Karpas-422 (cell line): Measurements from ENCODE around the gene OSTC. TPM values are rescaled to one million over a fixed set of nuclear protein-coding genes. Genes with fewer than 3 reads are reported as not detected.

Source experiments
- DNase-seq: peaks from one replicate; pipeline ENCODE4 v3.0.0-alpha.2; 2015
- H2AFZ ChIP-seq: fragments of 200-600 bp; sonication (generic); 2 replicates; pipeline ENCODE4 v1.6.1; 2014; ENCODE audit warnings: antibody characterized with exemption, low read length, mixed read lengths
- H3K27ac ChIP-seq: fragments of 200-600 bp; sonication (generic); 2 replicates; pipeline ENCODE4 v1.5.1; 2014; ENCODE audit warnings: mild to moderate bottlenecking, low read length, moderate library complexity
- H3K27me3 ChIP-seq: fragments of 200-600 bp; sonication (generic); 2 replicates; pipeline ENCODE4 v1.6.1; 2014; ENCODE audit warnings: low read length, mixed read lengths
- H3K36me3 ChIP-seq: fragments of 200-600 bp; sonication (generic); 2 replicates; pipeline ENCODE4 v1.6.1; 2014; ENCODE audit warnings: low read length, mixed read lengths; ENCODE audit not compliant: insufficient read depth
- H3K4me1 ChIP-seq: fragments of 200-600 bp; sonication (generic); 2 replicates; pipeline ENCODE4 v1.6.1; 2014; ENCODE audit warnings: mild to moderate bottlenecking, low read length, mixed read lengths
- H3K4me2 ChIP-seq: fragments of 200-600 bp; sonication (generic); 2 replicates; pipeline ENCODE4 v1.6.1; 2014; ENCODE audit warnings: low read length, low read depth, mild to moderate bottlenecking; ENCODE audit not compliant: poor library complexity, severe bottlenecking
- H3K4me3 ChIP-seq: fragments of 200-600 bp; sonication (generic); 2 replicates; pipeline ENCODE4 v1.5.1; 2014; ENCODE audit warnings: mild to moderate bottlenecking, antibody characterized with exemption, low read length, mixed read lengths
- H3K79me2 ChIP-seq: fragments of 200-600 bp; sonication (generic); 2 replicates; pipeline ENCODE4 v1.6.1; 2014; ENCODE audit warnings: mild to moderate bottlenecking, low read length, mixed read lengths
- H3K9ac ChIP-seq: fragments of 200-600 bp; sonication (generic); 2 replicates; pipeline ENCODE4 v1.6.0; 2014; ENCODE audit warnings: low read length
- H3K9me2 ChIP-seq: fragments of 200-600 bp; sonication (generic), shearing (Covaris generic); replicated peaks from 2 replicates; pipeline ENCODE4 v1.6.0; 2014; ENCODE audit warnings: mild to moderate bottlenecking, low read length, moderate library complexity; ENCODE audit not compliant: insufficient read depth
- H3K9me3 ChIP-seq: fragments of 300-700, 200-600 bp; sonication (generic); 2 replicates; pipeline ENCODE4 v1.6.1; 2014; ENCODE audit warnings: low read length, mixed read lengths
- H4K20me1 ChIP-seq: fragments of 200-600 bp; sonication (generic); 2 replicates; pipeline ENCODE4 v1.6.1; 2014; ENCODE audit warnings: mild to moderate bottlenecking, antibody characterized with exemption, low read length, low read depth; ENCODE audit not compliant: insufficient read depth
- total RNA-seq: library from RNA; depleted of rRNA; stranded (reverse); fragments of >200 nt; shearing (Covaris generic); gene quantifications from 2 replicates; pipeline ENCODE4 v1.2.3, GENCODE V29; 2014; ENCODE audit warnings: low replicate concordance

OSTC gene
- total RNA-seq, 1 experiment from 2014 or later, result 158 TPM

GRCh38 chr4:108619372-108620100, 30.9 kb upstream of the OSTC start:
- Histone ChIP-seq H3K9me3 (peaks cover 6% of the 10 kb centered on the region; the same call in 1 of the 2 replicates), H3K27ac (no peak overlapping the region), H3K4me2 (peak overlapping the region; percentile 70), H2AFZ (peak overlapping the region; percentile 78), H3K4me3 (peak overlapping the region; percentile 88), H4K20me1 (peaks cover 40% of the 10 kb centered on the region), H3K9me2 (no peaks in the 10 kb centered on the region), H3K36me3 (peaks cover 39% of the 10 kb centered on the region), H3K4me1 (peaks cover 31% of the 10 kb centered on the region), H3K9ac (peak overlapping the region; percentile 58), H3K79me2 (peaks cover 42% of the 10 kb centered on the region), H3K27me3 (no peaks in the 10 kb centered on the region)
- DNase-seq, result peak; percentile 48

- Histone ChIP-seq H3K9ac (peak within 1 kb of the TSS; percentile 92), H3K9me2 (no peaks in the 10 kb centered on the region), H3K4me1 (peaks cover 31% of the 10 kb centered on the region), H3K27ac (peak within 1 kb of the TSS; percentile 79), H3K4me3 (peak within 1 kb of the TSS; percentile 88), H3K27me3 (no peaks in the 10 kb centered on the region), H3K79me2 (peaks cover 43% of the 10 kb centered on the region), H2AFZ (peak within 1 kb of the TSS; percentile 78), H4K20me1 (peaks cover 43% of the 10 kb centered on the region), H3K9me3 (peaks cover 4% of the 10 kb centered on the region; the same call in 1 of the 2 replicates), H3K36me3 (peaks cover 47% of the 10 kb centered on the region), H3K4me2 (peak within 1 kb of the TSS; percentile 97)
- DNase-seq, result peak; percentile 99
Observed at GRCh38 chr4:108620101-108620932, 30.1 kb upstream of the OSTC start, which contains the start of gene RPL34. RPL34 (plus strand) TSS chr4:108620576; CDS start chr4:108621960, 1,384 bp downstream.

GRCh38 chr4:108620933-108621905, 29.2 kb upstream of the OSTC start:
- no peaks in the 10 kb centered on the region for H3K27me3 ChIP-seq
- peak overlapping the region; percentile 79 for H3K27ac ChIP-seq
- H3K36me3 ChIP-seq, result peaks cover 56% of the 10 kb centered on the region
- peak overlapping the region; percentile 88 for H3K4me3 ChIP-seq
- no peak overlapping the region for H2AFZ ChIP-seq
- H3K9me2 ChIP-seq, result no peaks in the 10 kb centered on the region
- H3K79me2 ChIP-seq, result peaks cover 43% of the 10 kb centered on the region
- H3K4me1 ChIP-seq, result peaks cover 31% of the 10 kb centered on the region
- peak overlapping the region; percentile 92 for H3K9ac ChIP-seq
- no peaks in the 10 kb centered on the region for H3K9me3 ChIP-seq
- H4K20me1 ChIP-seq, result peaks cover 46% of the 10 kb centered on the region
- DNase-seq, result no peak
- peak overlapping the region; percentile 97 for H3K4me2 ChIP-seq

GRCh38 chr4:108622022-108622421, 28.4 kb upstream of the OSTC start:
- DNase-seq, result no peak
- no peak overlapping the region for H3K27ac ChIP-seq
- H3K9ac ChIP-seq, result peak overlapping the region; percentile 92; the same call in 1 of the 2 replicates
- peaks cover 56% of the 10 kb centered on the region for H3K36me3 ChIP-seq
- H4K20me1 ChIP-seq, result peaks cover 46% of the 10 kb centered on the region
- peaks cover 43% of the 10 kb centered on the region for H3K79me2 ChIP-seq
- no peaks in the 10 kb centered on the region for H3K9me3 ChIP-seq
- peaks cover 31% of the 10 kb centered on the region for H3K4me1 ChIP-seq
- H3K4me3 ChIP-seq, result peak overlapping the region; percentile 88
- H3K9me2 ChIP-seq, result no peaks in the 10 kb centered on the region
- peak overlapping the region; percentile 97 for H3K4me2 ChIP-seq
- H2AFZ ChIP-seq, result no peak overlapping the region
- H3K27me3 ChIP-seq, result no peaks in the 10 kb centered on the region

GRCh38 chr4:108622828-108623227, 27.6 kb upstream of the OSTC start:
- H3K79me2 ChIP-seq, result peaks cover 43% of the 10 kb centered on the region
- H3K9me2 ChIP-seq, result no peaks in the 10 kb centered on the region
- H3K4me3 ChIP-seq, result no peak overlapping the region
- H3K4me1 ChIP-seq, result peaks cover 31% of the 10 kb centered on the region
- H3K9me3 ChIP-seq, result no peaks in the 10 kb centered on the region
- no peaks in the 10 kb centered on the region for H3K27me3 ChIP-seq
- peak overlapping the region; percentile 11 for H3K4me2 ChIP-seq
- H4K20me1 ChIP-seq, result peaks cover 48% of the 10 kb centered on the region
- no peak for DNase-seq
- H3K36me3 ChIP-seq, result peaks cover 56% of the 10 kb centered on the region
- no peak overlapping the region for H3K9ac ChIP-seq
- no peak overlapping the region for H3K27ac ChIP-seq
- H2AFZ ChIP-seq, result no peak overlapping the region

- H3K9ac ChIP-seq, result no peak overlapping the region
- H4K20me1 ChIP-seq, result peaks cover 49% of the 10 kb centered on the region
- no peak overlapping the region for H3K4me2 ChIP-seq
- peaks cover 43% of the 10 kb centered on the region for H3K79me2 ChIP-seq
- no peak overlapping the region for H2AFZ ChIP-seq
- H3K4me1 ChIP-seq, result peaks cover 25% of the 10 kb centered on the region
- no peaks in the 10 kb centered on the region for H3K27me3 ChIP-seq
- H3K9me2 ChIP-seq, result no peaks in the 10 kb centered on the region
- H3K9me3 ChIP-seq, result no peaks in the 10 kb centered on the region
- no peak overlapping the region for H3K27ac ChIP-seq
- DNase-seq, result no peak
- no peak overlapping the region for H3K4me3 ChIP-seq
- peaks cover 64% of the 10 kb centered on the region for H3K36me3 ChIP-seq
Observed at GRCh38 chr4:108624263-108625056, 25.9 kb upstream of the OSTC start.

GRCh38 chr4:108626056-108626455, 24.3 kb upstream of the OSTC start:
- H3K9me3 ChIP-seq, result no peaks in the 10 kb centered on the region
- peaks cover 19% of the 10 kb centered on the region for H3K4me1 ChIP-seq
- DNase-seq, result no peak
- H3K27me3 ChIP-seq, result no peaks in the 10 kb centered on the region
- H3K4me2 ChIP-seq, result no peak overlapping the region
- H3K4me3 ChIP-seq, result no peak overlapping the region
- H3K9me2 ChIP-seq, result no peaks in the 10 kb centered on the region
- peaks cover 72% of the 10 kb centered on the region for H3K36me3 ChIP-seq
- no peak overlapping the region for H3K27ac ChIP-seq
- H4K20me1 ChIP-seq, result peaks cover 43% of the 10 kb centered on the region
- peaks cover 36% of the 10 kb centered on the region for H3K79me2 ChIP-seq
- no peak overlapping the region for H3K9ac ChIP-seq
- H2AFZ ChIP-seq, result no peak overlapping the region
